Measurements from ENCODE around the gene FIBP. TPM values are rescaled to one million over a fixed set of nuclear protein-coding genes. Genes with fewer than 3 reads are reported as not detected.
A peak's percentile ranks its signal among the peaks of the same experiment; 100 is the strongest.

FIBP gene
- total and polyA plus RNA-seq, 2 of the 4 experiments (the other 2 are of a cell fraction), result 141 to 182 TPM

DNA sequence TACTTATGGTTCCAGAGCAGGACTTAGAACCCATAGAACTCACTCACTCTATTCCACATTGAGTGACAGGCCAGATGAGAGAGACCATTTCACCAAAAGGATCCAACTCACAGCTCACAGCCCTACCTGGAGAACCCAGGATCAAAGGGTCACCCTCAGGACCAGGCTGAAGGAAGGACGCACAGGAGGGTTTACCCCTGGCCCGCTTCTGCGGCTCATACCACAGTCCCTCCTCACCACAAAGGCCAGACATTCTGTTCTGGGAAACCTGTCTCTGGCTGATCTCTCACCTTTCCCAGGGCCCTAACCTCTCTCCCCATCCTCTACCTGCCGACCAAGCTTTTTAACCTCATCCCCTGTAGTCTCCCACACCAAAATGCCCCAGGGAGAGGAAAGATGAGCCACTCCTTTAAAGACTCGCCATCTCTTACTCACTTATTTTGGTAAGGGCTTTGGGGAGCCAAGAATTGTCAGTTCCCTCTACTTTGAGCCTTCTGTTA, 7.3 kb upstream of the FIBP start:
- in situ Hi-C loops (cut with MboI; ENCODE audit: low sequenced_read_pairs) (no loop called here), dilution Hi-C loops (cut with HindIII; ENCODE audit: low sequenced_read_pairs, unreplicated experiment) (no loop called here), intact Hi-C loops (cut with micrococcal nuclease) (no loop called here)
- H2BK120ac ChIP-seq (ENCODE audit: low read depth, low read length), result 0 out of 2 replicates have a peak overlapping the region, but pooled peaks have one; percentile 10
- 0 out of 2 replicates have a peak, but pooled peaks cover 4% of the 10 kb centered on the region for H3K9me1 ChIP-seq (ENCODE audit: insufficient read depth, low read length)
- BruUV-seq (replicated peaks), result no TSS peak
- peak overlapping the region; percentile 69 for H3K4me2 ChIP-seq (ENCODE audit: low read depth, low read length)
- no peak overlapping the region for H2BK20ac ChIP-seq (ENCODE audit: low read depth, low read length)
- ChIA-PET POLR2A (ENCODE audit: unreplicated experiment) (interaction anchor here (0.7 kb wide), 2 partner anchors 79 to 117 kb away, joined by 5 read pairs; no protein-coding TSS in a partner anchor), CTCF (interaction anchor here (1.2 kb wide), 1 partner anchor 125 kb away, joined by 4 read pairs; no protein-coding TSS in a partner anchor)
- peak overlapping the region; percentile 23 for H3K14ac ChIP-seq (replicated peaks; ENCODE audit: low read depth, low read length)
- H3K18ac ChIP-seq (ENCODE audit: low read depth, low read length), result no peak overlapping the region
- TF ChIP-seq, protein P1, sequence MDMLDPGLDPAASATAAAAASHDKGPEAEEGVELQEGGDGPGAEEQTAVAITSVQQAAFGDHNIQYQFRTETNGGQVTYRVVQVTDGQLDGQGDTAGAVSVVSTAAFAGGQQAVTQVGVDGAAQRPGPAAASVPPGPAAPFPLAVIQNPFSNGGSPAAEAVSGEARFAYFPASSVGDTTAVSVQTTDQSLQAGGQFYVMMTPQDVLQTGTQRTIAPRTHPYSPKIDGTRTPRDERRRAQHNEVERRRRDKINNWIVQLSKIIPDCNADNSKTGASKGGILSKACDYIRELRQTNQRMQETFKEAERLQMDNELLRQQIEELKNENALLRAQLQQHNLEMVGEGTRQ (IDR thresholded peaks at IDR 0.05; ENCODE audit: low read depth, low read length), result no peak
- TF ChIP-seq NFE2L2 (IDR thresholded peaks at IDR 0.05; ENCODE audit: low read depth, low read length), result no peak
- TF ChIP-seq RFX5 (IDR thresholded peaks at IDR 0.05; ENCODE audit: low read depth, low read length), result no peak
- TF ChIP-seq SMC3 (IDR thresholded peaks at IDR 0.05; ENCODE audit: low read depth, low read length), result no peak
- peak; percentile 17 for TF ChIP-seq POLR2A (IDR thresholded peaks at IDR 0.05; ENCODE audit: low read depth, low read length)
- peak overlapping the region; percentile 12; the same call in 1 of the 2 replicates for H4K5ac ChIP-seq (ENCODE audit: low read depth, low read length)
- no peaks in the 10 kb centered on the region for H3K9me3 ChIP-seq (ENCODE audit: control insufficient read depth, insufficient read depth, low read length)
- no peak overlapping the region for H2AFZ ChIP-seq (replicated peaks; ENCODE audit: low read length, poor library complexity)
- no peak overlapping the region for H2AK9ac ChIP-seq (replicated peaks; ENCODE audit: low read depth, low read length, poor library complexity)
- peak overlapping the region in 1 of 2 experiments; percentile 57; a peak in 2 of 4 replicates for H4K8ac ChIP-seq (ENCODE audit: low read depth in 2 of 2, low read length in 2 of 2)
- peak overlapping the region; percentile 46 for H3K4ac ChIP-seq (ENCODE audit: low read depth, low read length)
- H3K79me1 ChIP-seq (ENCODE audit: low read depth in 1 of 2, low read length in 2 of 2), result peaks cover under 1 to 22% of the 10 kb centered on the region in 2 experiments; a peak in 3 of 4 replicates
- DNase-seq (no peak), ATAC-seq (ENCODE audit: low read depth) (no peak)
- peaks cover 46% of the 10 kb centered on the region for H3K36me3 ChIP-seq (ENCODE audit: control insufficient read depth, insufficient read depth, low read length)
- H3K27ac ChIP-seq (ENCODE audit: insufficient read depth, low read length), result peak overlapping the region; percentile 22
- H3K9ac ChIP-seq (ENCODE audit: low read depth, low read length), result peak overlapping the region; percentile 54; the same call in 1 of the 2 replicates
- peak overlapping the region; percentile 99 for H3K23ac ChIP-seq (ENCODE audit: low read depth, low read length)
- no peaks in the 10 kb centered on the region for H3K27me3 ChIP-seq (ENCODE audit: control insufficient read depth, insufficient read depth, low read length)
- WGBS, 2 experiments (ENCODE audit: extremely low coverage in 2 of 2, insufficient read length in 1 of 2), result 100% methylated on average over 3 of the region's 5 CpGs; no CpG with 5 or more reads in 1 of the 2 experiments
- H3K4me3 ChIP-seq (ENCODE audit: insufficient read depth, low read depth, low read length), result peak overlapping the region; percentile 5; the same call in 1 of the 2 replicates
- H3K4me1 ChIP-seq (ENCODE audit: control insufficient read depth, insufficient read depth, low read length), result peaks cover 33% of the 10 kb centered on the region
- H3K56ac ChIP-seq (ENCODE audit: extremely low read depth, insufficient read depth, low read length), result 0 out of 2 replicates have a peak overlapping the region, but pooled peaks have one; percentile 5
- H2AK5ac ChIP-seq (ENCODE audit: low read depth, low read length), result peak overlapping the region; percentile 0; the same call in 1 of the 2 replicates
- peaks cover 91% of the 10 kb centered on the region for H4K20me1 ChIP-seq (ENCODE audit: insufficient read depth, low read length)
- peak overlapping the region; percentile 72 for H2BK5ac ChIP-seq (ENCODE audit: low read depth, low read length, poor library complexity, severe bottlenecking)
- no peak overlapping the region for H4K91ac ChIP-seq (ENCODE audit: insufficient read depth, low read depth, low read length)
- no peak overlapping the region for H2BK15ac ChIP-seq (ENCODE audit: low read depth, low read length)
